ENCODE data around the gene STX3.

STX3 gene

DNA sequence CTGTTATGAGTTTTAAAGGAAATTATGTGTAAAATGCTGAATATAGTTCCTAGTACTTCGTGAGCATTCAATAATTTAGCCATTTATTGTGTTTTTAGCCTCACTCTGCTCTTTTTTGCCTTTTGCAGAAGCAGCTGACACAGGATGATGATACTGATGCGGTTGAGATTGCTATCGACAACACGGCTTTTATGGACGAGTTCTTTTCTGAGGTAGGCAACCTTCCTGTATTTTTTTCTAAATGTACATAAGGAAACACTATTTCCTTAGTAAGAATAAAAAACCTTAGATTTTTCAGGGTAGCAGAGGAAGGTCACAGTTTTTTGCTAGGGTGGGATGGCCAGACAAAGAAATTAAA is 17.9 kb downstream of the STX3 start:
- H3K9me2 ChIP-seq (replicated peaks; ENCODE audit: low read depth, low read length), result no peaks in the 10 kb centered on the region
- H3K27me3 ChIP-seq (ENCODE audit: insufficient read depth, low read length, poor library complexity, severe bottlenecking), result no peaks in the 10 kb centered on the region
- peaks cover 28% of the 10 kb centered on the region for H3K4me1 ChIP-seq (ENCODE audit: insufficient read depth, low read length, poor library complexity, severe bottlenecking)
- no peaks in the 10 kb centered on the region for H3K9me3 ChIP-seq (ENCODE audit: insufficient read depth, low read depth, low read length)
- TF ChIP-seq CTCF (conservative IDR thresholded peaks at IDR 0.05; ENCODE audit: low read length) (no peak), EZH2phosphoT487 (IDR thresholded peaks at IDR 0.05; ENCODE audit: borderline replicate concordance) (no peak)
- no peaks in the 10 kb centered on the region for H4K20me1 ChIP-seq (ENCODE audit: insufficient read depth, low read length, poor library complexity, severe bottlenecking)
- no peak overlapping the region for H3K4me3 ChIP-seq (ENCODE audit: low read length, poor library complexity, severe bottlenecking)
- H3K36me3 ChIP-seq (ENCODE audit: insufficient read depth, low read length), result peaks cover 4% of the 10 kb centered on the region; the same call in 1 of the 2 replicates
- H2AFZ ChIP-seq (ENCODE audit: low read length), result no peak overlapping the region
- H3K4me2 ChIP-seq (ENCODE audit: low read depth, low read length, poor library complexity, severe bottlenecking), result peak overlapping the region; percentile 48
- H3K79me2 ChIP-seq (ENCODE audit: insufficient read depth, low read length), result no peaks in the 10 kb centered on the region
- H3F3A ChIP-seq (ENCODE audit: low read depth), result no peaks in the 10 kb centered on the region
- H3K9ac ChIP-seq (ENCODE audit: low read depth, low read length, poor library complexity, severe bottlenecking), result no peak overlapping the region

- Histone ChIP-seq H3K4me2 (ENCODE audit: low read depth, low read length, poor library complexity, severe bottlenecking) (no peak overlapping the region), H3K36me3 (ENCODE audit: insufficient read depth, low read length) (peaks cover 4% of the 10 kb centered on the region; the same call in 1 of the 2 replicates), H3K4me1 (ENCODE audit: insufficient read depth, low read length, poor library complexity, severe bottlenecking) (peaks cover 16% of the 10 kb centered on the region), H3K9ac (ENCODE audit: low read depth, low read length, poor library complexity, severe bottlenecking) (no peak overlapping the region), H3K9me2 (replicated peaks; ENCODE audit: low read depth, low read length) (no peaks in the 10 kb centered on the region), H3K79me2 (ENCODE audit: insufficient read depth, low read length) (no peaks in the 10 kb centered on the region), H4K20me1 (ENCODE audit: insufficient read depth, low read length, poor library complexity, severe bottlenecking) (no peaks in the 10 kb centered on the region), H2AFZ (ENCODE audit: low read length) (no peak overlapping the region), H3F3A (ENCODE audit: low read depth) (no peaks in the 10 kb centered on the region), H3K4me3 (ENCODE audit: low read length, poor library complexity, severe bottlenecking) (no peak overlapping the region), H3K9me3 (ENCODE audit: insufficient read depth, low read depth, low read length) (no peaks in the 10 kb centered on the region), H3K27me3 (ENCODE audit: insufficient read depth, low read length, poor library complexity, severe bottlenecking) (no peaks in the 10 kb centered on the region)
- TF ChIP-seq CTCF (conservative IDR thresholded peaks at IDR 0.05; ENCODE audit: low read length) (no peak), EZH2phosphoT487 (IDR thresholded peaks at IDR 0.05; ENCODE audit: borderline replicate concordance) (no peak)
Observed at GRCh38 chr11:59776210-59777066, 21.3 kb downstream of the STX3 start.

DNA sequence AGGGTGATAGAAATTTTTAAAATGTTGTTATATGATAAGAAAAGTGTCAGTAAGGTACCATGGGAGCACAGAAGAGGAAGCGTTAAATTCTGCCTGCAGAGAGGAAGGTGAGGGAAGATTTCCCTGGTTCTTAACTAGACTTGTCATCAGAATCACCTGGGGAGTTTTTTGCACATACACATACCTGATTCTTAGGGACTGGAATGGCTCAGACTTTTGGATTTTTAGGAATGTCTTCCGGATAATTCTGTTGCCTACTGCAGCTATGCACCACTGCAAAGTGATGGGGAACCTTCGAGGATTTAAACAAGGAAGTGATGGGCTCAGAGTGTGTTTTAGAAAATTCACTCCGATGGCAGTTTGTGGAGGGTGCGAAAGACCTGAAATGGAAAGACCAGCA is 21.9 kb downstream of the STX3 start:
- no peak overlapping the region for H3K4me2 ChIP-seq (ENCODE audit: low read depth, low read length, poor library complexity, severe bottlenecking)
- H3K79me2 ChIP-seq (ENCODE audit: insufficient read depth, low read length), result no peaks in the 10 kb centered on the region
- H3F3A ChIP-seq (ENCODE audit: low read depth), result no peaks in the 10 kb centered on the region
- no peak overlapping the region for H3K9ac ChIP-seq (ENCODE audit: low read depth, low read length, poor library complexity, severe bottlenecking)
- H4K20me1 ChIP-seq (ENCODE audit: insufficient read depth, low read length, poor library complexity, severe bottlenecking), result no peaks in the 10 kb centered on the region
- H3K36me3 ChIP-seq (ENCODE audit: insufficient read depth, low read length), result peaks cover 4% of the 10 kb centered on the region; the same call in 1 of the 2 replicates
- no peaks in the 10 kb centered on the region for H3K9me3 ChIP-seq (ENCODE audit: insufficient read depth, low read depth, low read length)
- H2AFZ ChIP-seq (ENCODE audit: low read length), result no peak overlapping the region
- peaks cover 10% of the 10 kb centered on the region for H3K4me1 ChIP-seq (ENCODE audit: insufficient read depth, low read length, poor library complexity, severe bottlenecking)
- no peaks in the 10 kb centered on the region for H3K27me3 ChIP-seq (ENCODE audit: insufficient read depth, low read length, poor library complexity, severe bottlenecking)
- H3K9me2 ChIP-seq (replicated peaks; ENCODE audit: low read depth, low read length), result no peaks in the 10 kb centered on the region
- TF ChIP-seq EZH2phosphoT487 (IDR thresholded peaks at IDR 0.05; ENCODE audit: borderline replicate concordance), result no peak
- TF ChIP-seq CTCF (conservative IDR thresholded peaks at IDR 0.05; ENCODE audit: low read length), result no peak
- H3K4me3 ChIP-seq (ENCODE audit: low read length, poor library complexity, severe bottlenecking), result no peak overlapping the region
